Sigmoid colon (tissue), 7 donors: ENCODE measurements around the gene USP32. TPM values are rescaled to one million over a fixed set of nuclear protein-coding genes. Genes with fewer than 3 reads are reported as not detected.
"Not testable (repeated sequence)": the region's sequence is repeated elsewhere in the genome, so short reads cannot be mapped to it uniquely, and the experiment has no call there.

Source experiments
- DNase-seq: peaks from one replicate; pipeline ENCODE4 v3.0.0-alpha.2; 2019
- H3K27ac ChIP-seq, 4 donors: fragments of 200-600 bp; sonication (generic); one replicate each; pipeline ENCODE4 v1.5.1; 2016 to 2019; ENCODE audit warnings: mild to moderate bottlenecking in 1 of 4
- H3K27me3 ChIP-seq, 3 donors: fragments of 200-600 bp; sonication (generic); one replicate each; pipeline ENCODE4 v1.5.1; 2019; ENCODE audit warnings: mild to moderate bottlenecking in 1 of 3
- H3K36me3 ChIP-seq, 4 donors: fragments of 200-600 bp; sonication (generic); one replicate each; pipeline ENCODE4 v1.5.1; 2016 to 2019
- H3K4me1 ChIP-seq, 4 donors: fragments of 200-600 bp; sonication (generic); one replicate each; pipeline ENCODE4 v1.5.1; 2017 to 2019
- H3K4me3 ChIP-seq, 4 donors: fragments of 200-600 bp; sonication (generic); one replicate each; pipeline ENCODE4 v1.5.1; 2017 to 2019; ENCODE audit warnings: mild to moderate bottlenecking in 2 of 4, moderate library complexity in 1 of 4
- H3K9me3 ChIP-seq, 4 donors: fragments of 200-600 bp in 3 of 4; sonication (generic) in 3 of 4; one replicate each; pipeline versions ENCODE4 v1.5.1 to v1.6.1; 2013 to 2019
- EP300 ChIP-seq, 4 donors: sonication (generic); formaldehyde crosslinking; IDR thresholded peaks; one replicate each; pipeline ENCODE4 v1.6.1; 2017; ENCODE audit warnings: antibody characterized with exemption in 4 of 4
- POLR2A ChIP-seq, 2 donors: fragments of 450-650 bp; IDR thresholded peaks; one replicate each; pipeline ENCODE4 v1.6.1; 2016; ENCODE audit warnings: antibody characterized with exemption in 2 of 2, mild to moderate bottlenecking in 2 of 2, moderate library complexity in 2 of 2
- POLR2AphosphoS5 ChIP-seq, 4 donors: sonication (generic); formaldehyde crosslinking; IDR thresholded peaks; one replicate each; pipeline ENCODE4 v1.6.1; 2017; ENCODE audit warnings: antibody characterized with exemption in 4 of 4
- WGBS, 2 donors: extraction: QIAGEN DNeasy Blood & Tissue Kit; methylation state at CpG; one replicate each; pipeline ENCODE4 v1.1.7; 2013; 5-methylcytosine and 5-hydroxymethylcytosine counted together
- intact Hi-C: fragments of 100-400 bp; cut with DNase I; formaldehyde crosslinking; loops from one replicate; pipeline ENCODE4 v1.15.1; 2023
- polyA plus RNA-seq, 3 donors: library from polyadenylated mRNA; stranded (reverse); fragments of 200-250 nt; gene quantifications; one replicate each; pipeline ENCODE4 v1.2.3, GENCODE V29; 2013
- total RNA-seq, 4 donors: library from RNA; depleted of rRNA; stranded (reverse); fragments of >200 nt; gene quantifications; one replicate each; pipeline ENCODE4 v1.1.0, GENCODE V29; 2016
- TF ChIP-seq, protein P1 (sequence below), 4 experiments: fragments of 450-650 bp in 3 of 4; fragments of 200-600 bp in 1 of 4; IDR thresholded peaks; one replicate each; pipeline ENCODE4 v1.5.1; 2016 to 2019; ENCODE audit warnings: antibody characterized with exemption in 4 of 4, mild to moderate bottlenecking in 3 of 4, moderate library complexity in 2 of 4
- donor health status: healthy with polysubstance abuse.
- donor health status: Bipolar disorder and iron deficiency.
- donor health status: healthy.

The USP32 gene
- total and polyA plus RNA-seq, 7 donors = 10.6 to 50.9 (median 39.6) TPM

DNA sequence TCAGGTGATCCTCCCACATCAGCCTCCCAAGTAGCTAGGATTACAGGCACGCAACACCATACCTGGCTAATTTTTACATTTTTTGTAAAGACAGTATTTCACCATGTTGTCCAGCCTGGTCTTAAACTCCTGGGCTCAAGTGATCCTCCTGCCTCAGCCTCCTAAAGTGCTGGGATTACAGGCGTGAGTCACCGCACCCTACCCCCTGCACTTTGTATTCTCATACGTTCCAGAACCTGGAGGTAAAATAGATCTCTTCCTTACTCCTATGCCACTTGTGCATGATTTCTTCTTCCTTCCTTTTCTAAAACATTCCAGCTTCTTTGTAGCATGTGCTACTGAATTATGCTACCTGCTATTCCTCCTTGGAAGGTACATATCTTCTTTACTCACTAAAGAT, 197.8 kb downstream of the USP32 start:
- not testable (repeated sequence) for H3K9me3 ChIP-seq, H3K4me3 ChIP-seq, H3K27me3 ChIP-seq, H3K27ac ChIP-seq, H3K4me1 ChIP-seq, DNase-seq
- intact Hi-C loops = loop anchor here (10.0 kb wide), 1 partner anchor 509 kb away; no protein-coding TSS in a partner anchor
- WGBS, 2 donors = 80 to 91% methylated on average over 4 of the region's 4 CpGs
- H3K36me3 ChIP-seq = peaks cover 0 to 93% (median 37%) of the 10 kb centered on the region in 4 donors

DNA sequence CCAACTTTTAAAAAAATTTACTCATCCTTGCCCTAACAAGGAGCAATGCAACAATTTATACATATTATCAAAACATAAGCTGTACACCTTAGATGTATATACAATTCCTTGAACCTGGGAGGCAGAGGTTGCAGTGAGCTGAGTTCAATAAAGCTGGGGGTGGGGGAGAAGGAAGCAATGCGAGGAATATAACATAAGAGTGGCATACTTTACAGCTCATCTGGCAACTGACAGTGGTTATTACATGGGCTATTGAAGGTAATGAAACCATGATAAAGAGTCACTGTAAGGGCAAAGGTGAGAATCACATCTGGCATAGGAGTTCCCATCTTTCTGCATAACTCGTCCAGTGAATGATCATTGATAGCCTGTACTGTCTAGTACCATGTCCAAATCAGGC, 198.5 kb downstream of the USP32 start:
- Histone ChIP-seq H3K36me3 (peaks cover 0 to 92% (median 37%) of the 10 kb centered on the region in 4 donors), H3K9me3 (no peaks in the 10 kb centered on the region), H3K27ac (no peak overlapping the region), H3K4me3 (no peak overlapping the region), H3K27me3 (no peaks in the 10 kb centered on the region), H3K4me1 (no peaks in the 10 kb centered on the region)
- WGBS, 2 donors = 22 to 71% methylated on average over 2 of the region's 2 CpGs
- TF ChIP-seq POLR2AphosphoS5 (IDR thresholded peaks at IDR 0.05) (no peak), POLR2A (IDR thresholded peaks at IDR 0.05) (no peak), EP300 (IDR thresholded peaks at IDR 0.05) (no peak)
- TF ChIP-seq, protein P1, sequence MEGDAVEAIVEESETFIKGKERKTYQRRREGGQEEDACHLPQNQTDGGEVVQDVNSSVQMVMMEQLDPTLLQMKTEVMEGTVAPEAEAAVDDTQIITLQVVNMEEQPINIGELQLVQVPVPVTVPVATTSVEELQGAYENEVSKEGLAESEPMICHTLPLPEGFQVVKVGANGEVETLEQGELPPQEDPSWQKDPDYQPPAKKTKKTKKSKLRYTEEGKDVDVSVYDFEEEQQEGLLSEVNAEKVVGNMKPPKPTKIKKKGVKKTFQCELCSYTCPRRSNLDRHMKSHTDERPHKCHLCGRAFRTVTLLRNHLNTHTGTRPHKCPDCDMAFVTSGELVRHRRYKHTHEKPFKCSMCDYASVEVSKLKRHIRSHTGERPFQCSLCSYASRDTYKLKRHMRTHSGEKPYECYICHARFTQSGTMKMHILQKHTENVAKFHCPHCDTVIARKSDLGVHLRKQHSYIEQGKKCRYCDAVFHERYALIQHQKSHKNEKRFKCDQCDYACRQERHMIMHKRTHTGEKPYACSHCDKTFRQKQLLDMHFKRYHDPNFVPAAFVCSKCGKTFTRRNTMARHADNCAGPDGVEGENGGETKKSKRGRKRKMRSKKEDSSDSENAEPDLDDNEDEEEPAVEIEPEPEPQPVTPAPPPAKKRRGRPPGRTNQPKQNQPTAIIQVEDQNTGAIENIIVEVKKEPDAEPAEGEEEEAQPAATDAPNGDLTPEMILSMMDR (IDR thresholded peaks at IDR 0.05) = no peak
- DNase-seq = no peak
- intact Hi-C loops = loop anchor here (10.0 kb wide), 1 partner anchor 509 kb away; no protein-coding TSS in a partner anchor

DNA sequence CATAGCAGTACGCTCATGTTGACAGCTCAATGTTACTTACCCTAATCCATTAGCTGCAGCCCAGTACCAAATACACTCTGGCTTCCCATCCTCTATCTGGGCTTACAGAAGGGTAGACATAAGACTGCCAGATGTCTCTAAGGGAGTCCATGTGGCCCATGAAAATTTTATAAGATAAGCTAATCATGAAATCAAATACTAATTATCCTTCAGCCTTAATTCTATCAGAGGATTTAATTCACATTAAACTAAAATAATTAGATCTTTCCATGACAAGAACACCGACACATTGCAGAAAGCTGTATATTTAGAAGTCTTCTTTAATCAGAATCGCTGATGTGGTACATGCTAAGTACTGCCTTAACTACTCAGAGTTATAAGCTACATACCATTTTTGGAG, 198.9 kb downstream of the USP32 start:
- 98% methylated on average over 3 of the region's 3 CpGs for WGBS, 2 donors
- not testable (repeated sequence) for H3K4me1 ChIP-seq, H3K4me3 ChIP-seq, H3K27me3 ChIP-seq, H3K27ac ChIP-seq, DNase-seq, H3K9me3 ChIP-seq
- intact Hi-C loops = loop anchor here (10.0 kb wide), 1 partner anchor 508 kb away; no protein-coding TSS in a partner anchor
- peaks cover 0 to 89% (median 35%) of the 10 kb centered on the region in 4 donors for H3K36me3 ChIP-seq

DNA sequence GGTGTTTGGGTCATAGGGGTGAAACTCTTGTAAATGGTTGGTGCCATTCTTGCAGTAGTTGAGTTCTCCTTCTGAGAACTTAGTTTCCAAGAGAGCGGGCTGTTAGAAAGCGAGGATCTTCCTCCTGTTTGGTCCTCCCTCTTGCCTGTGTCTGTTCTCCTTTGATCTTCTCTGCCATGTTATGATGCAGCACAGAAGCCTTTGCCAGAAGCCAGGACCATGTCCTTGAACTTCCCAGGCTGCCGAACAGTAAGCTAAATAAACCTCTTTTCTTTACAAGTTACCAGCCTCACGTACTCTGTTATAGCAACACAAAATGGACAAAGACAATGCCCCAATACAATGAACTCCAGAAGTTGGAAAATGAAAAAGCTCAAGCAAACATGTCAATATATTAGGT, 201.9 kb downstream of the USP32 start:
- H3K27me3 ChIP-seq = not testable (repeated sequence)
- peaks cover 0 to 86% (median 24%) of the 10 kb centered on the region in 4 donors for H3K36me3 ChIP-seq

DNA sequence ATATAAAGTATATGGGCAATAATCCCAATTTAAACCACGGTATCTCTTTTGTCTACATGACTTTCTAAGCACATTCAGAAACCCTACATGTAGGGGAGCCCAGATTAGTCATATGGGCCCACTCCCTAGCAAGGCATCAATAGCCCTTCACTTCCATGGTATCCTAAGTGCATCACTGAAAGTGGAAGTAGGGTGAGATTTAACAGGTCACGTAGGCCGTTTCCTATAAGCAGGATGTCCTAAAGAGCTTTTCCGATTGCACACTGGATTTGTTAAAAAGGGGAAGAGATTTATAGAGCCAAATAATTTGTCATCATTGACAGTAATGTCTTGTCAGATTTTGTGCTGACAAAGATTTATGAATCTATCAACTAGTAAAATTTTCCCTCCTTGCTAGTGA, 203.2 kb downstream of the USP32 start:
- H3K27me3 ChIP-seq = no peaks in the 10 kb centered on the region
- intact Hi-C loops = no loop called here
- TF ChIP-seq POLR2A (IDR thresholded peaks at IDR 0.05) = no peak
- TF ChIP-seq EP300 (IDR thresholded peaks at IDR 0.05) = no peak
- TF ChIP-seq, protein P1 (IDR thresholded peaks at IDR 0.05) = no peak
- TF ChIP-seq POLR2AphosphoS5 (IDR thresholded peaks at IDR 0.05) = no peak
- H3K36me3 ChIP-seq = peaks cover 0 to 89% (median 22%) of the 10 kb centered on the region in 4 donors
- WGBS, 2 donors = 83 to 87% methylated on average over 4 of the region's 4 CpGs
- no peak for DNase-seq
- H3K9me3 ChIP-seq = no peaks in the 10 kb centered on the region
- H3K27ac ChIP-seq = no peak overlapping the region
- no peaks in the 10 kb centered on the region for H3K4me1 ChIP-seq
- no peak overlapping the region for H3K4me3 ChIP-seq

More for the DNA sequence above, 201.9 kb downstream of the USP32 start:
- H3K4me3 ChIP-seq, H3K9me3 ChIP-seq, H3K27ac ChIP-seq, DNase-seq, H3K4me1 ChIP-seq: not testable (repeated sequence)
- intact Hi-C loops = loop anchor here (10.0 kb wide), 1 partner anchor 505 kb away; no protein-coding TSS in a partner anchor
- WGBS, 2 donors = 96% methylated on average over 4 of the region's 4 CpGs

DNA sequence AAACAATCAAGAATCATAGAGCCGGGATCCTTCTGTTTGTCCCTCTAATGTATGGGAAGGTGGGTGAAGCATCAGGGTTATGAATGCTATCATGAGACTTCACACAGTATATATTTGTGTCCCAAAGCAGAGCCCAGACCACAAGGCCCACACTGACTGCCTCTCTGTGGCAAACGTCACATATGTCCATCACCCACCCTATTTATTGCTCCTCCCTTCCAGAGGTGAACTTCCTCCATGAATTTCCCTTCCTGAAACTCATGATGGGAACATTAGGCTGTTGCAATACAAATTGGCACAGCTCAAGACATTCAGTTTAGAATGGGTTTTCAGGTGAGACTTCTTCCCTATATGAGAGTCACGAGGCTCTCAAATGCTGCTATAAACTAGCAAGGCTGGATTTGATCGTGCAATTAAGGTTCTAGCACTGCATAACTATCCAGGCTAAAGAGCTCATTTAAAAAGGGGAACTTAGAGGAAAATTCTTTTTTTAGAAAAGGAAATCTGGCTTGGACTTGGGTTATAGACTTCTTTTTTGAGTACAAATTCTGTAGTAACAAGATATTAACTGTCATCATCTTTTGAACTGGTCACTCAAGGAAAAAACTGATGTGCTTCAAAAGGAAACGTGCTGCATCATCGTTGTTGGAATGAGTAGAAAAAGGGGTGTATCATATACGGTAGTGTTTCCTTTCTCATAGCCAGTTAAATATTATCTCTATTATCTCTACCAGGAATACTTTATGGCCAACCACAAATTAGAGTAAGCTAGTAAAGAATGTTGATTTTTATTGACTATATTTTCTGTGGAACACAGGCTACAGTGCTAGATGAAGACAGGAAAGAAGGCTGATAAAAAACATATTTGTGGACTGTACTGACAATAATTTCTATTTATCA, 204.8 kb downstream of the USP32 start:
- peak overlapping the region in 1 of 4 donors; percentile 19 for H3K27ac ChIP-seq
- H3K4me3 ChIP-seq, intact Hi-C loops, H3K9me3 ChIP-seq, H3K4me1 ChIP-seq, H3K27me3 ChIP-seq, DNase-seq: not testable (repeated sequence)
- 16 to 50% methylated on average over 7 of the region's 7 CpGs for WGBS, 2 donors
- H3K36me3 ChIP-seq = peaks cover 0 to 89% (median 25%) of the 10 kb centered on the region in 4 donors

DNA sequence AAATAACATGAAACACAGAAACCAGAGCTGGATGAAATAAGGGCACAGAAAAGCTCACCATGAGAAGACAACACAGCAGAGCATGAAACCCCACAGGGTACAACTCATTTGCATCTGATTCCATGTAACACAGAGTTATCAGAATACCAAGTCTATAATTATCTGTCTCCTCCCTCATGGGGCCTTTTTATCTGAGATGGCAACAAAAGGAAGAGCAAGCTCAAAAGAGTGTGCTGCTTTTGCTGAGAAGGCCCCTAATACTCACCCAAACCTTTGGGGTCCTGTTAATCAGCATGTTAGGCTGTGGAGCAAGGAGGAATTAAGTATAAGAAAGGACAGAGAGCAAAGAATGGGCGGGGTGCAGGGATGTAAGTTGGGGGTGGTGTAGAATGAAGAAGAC, 205.6 kb downstream of the USP32 start:
- H3K9me3 ChIP-seq, H3K27ac ChIP-seq, H3K4me3 ChIP-seq, intact Hi-C loops, H3K4me1 ChIP-seq, H3K27me3 ChIP-seq, DNase-seq: not testable (repeated sequence)
- H3K36me3 ChIP-seq = peaks cover 6 to 89% (median 22%) of the 10 kb centered on the region in 4 donors
- 74 to 84% methylated on average over 1 of the region's 1 CpG for WGBS, 2 donors

DNA sequence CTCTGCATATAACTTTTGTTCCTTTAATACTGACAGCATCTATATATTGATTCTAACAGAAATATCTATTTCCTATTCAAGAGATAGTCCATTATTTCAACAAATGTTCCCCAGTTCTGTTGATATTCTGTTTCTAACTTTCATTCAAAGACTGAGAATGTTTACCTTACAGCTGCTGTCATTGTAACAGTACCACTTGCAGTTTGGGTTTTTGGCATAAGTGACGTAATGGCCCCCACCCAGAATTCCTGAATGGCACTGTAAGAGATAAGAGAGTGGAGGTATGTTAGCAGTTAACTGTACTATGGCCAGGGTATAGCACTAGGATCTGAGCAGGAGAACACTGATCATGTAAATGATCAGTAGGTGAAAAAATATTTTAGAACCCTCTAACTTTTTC, 211.6 kb downstream of the USP32 start:
- H3K4me3 ChIP-seq, H3K27ac ChIP-seq, intact Hi-C loops, H3K4me1 ChIP-seq, DNase-seq, H3K9me3 ChIP-seq, H3K27me3 ChIP-seq: not testable (repeated sequence)
- 59 to 88% methylated on average over 1 of the region's 1 CpG for WGBS, 2 donors
- H3K36me3 ChIP-seq = peaks cover 15 to 74% (median 24%) of the 10 kb centered on the region in 4 donors

DNA sequence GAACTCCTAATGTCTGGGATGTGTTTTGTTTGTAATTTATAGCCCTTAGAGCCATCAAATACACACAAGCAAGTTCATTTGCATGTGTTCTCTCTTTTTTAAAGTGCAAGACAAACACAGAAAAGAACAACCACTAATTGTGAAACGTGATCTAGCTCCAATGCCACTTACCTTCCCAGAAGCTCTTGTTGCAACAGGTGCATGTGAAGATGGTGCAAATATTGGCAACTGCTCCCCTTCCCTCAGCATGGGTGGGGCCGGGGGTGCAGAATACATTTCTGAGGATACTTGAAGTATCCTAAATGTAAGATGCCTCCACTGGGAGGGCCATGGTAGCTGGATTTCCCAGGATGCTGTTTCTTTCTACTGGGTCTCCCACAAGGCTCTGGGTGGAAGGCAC, 213.8 kb downstream of the USP32 start:
- H3K9me3 ChIP-seq, intact Hi-C loops, H3K27ac ChIP-seq, DNase-seq, H3K4me1 ChIP-seq, H3K4me3 ChIP-seq, H3K27me3 ChIP-seq: not testable (repeated sequence)
- H3K36me3 ChIP-seq = peaks cover 15 to 53% (median 18%) of the 10 kb centered on the region in 4 donors
- 76 to 88% methylated on average over 2 of the region's 2 CpGs for WGBS, 2 donors
